Thymus (tissue), 11 donors: ENCODE results near the gene EDC3. TPM values are rescaled to one million over a fixed set of nuclear protein-coding genes. Genes with fewer than 3 reads are reported as not detected.

Experiments used
- DNase-seq, 9 donors: peaks; one replicate each; pipeline ENCODE4 v3.0.0-alpha.2; 2013; ENCODE audit warnings: low spot score in 9 of 9, low read depth in 6 of 9, missing footprints in 1 of 9
- H3K27ac ChIP-seq, 2 donors: one replicate each; pipeline ENCODE4 v1.5.1; 2013; ENCODE audit warnings: control low read depth in 1 of 2, low read depth in 1 of 2, low read length in 1 of 2, mild to moderate bottlenecking in 1 of 2, moderate library complexity in 1 of 2
- H3K27me3 ChIP-seq, 2 donors: one replicate each; pipeline ENCODE4 v1.5.1; 2013; ENCODE audit warnings: low read length in 1 of 2; ENCODE audit not compliant: control insufficient read depth in 2 of 2, insufficient read depth in 1 of 2
- H3K36me3 ChIP-seq, 2 donors: one replicate each; pipeline ENCODE4 v1.5.1; 2013; ENCODE audit warnings: low read length in 1 of 2, mild to moderate bottlenecking in 1 of 2, moderate library complexity in 1 of 2; ENCODE audit not compliant: control insufficient read depth in 2 of 2, insufficient read depth in 2 of 2
- H3K4me1 ChIP-seq, 2 donors: one replicate each; pipeline ENCODE4 v1.5.1; 2013; ENCODE audit warnings: low read length in 2 of 2; ENCODE audit not compliant: control insufficient read depth in 2 of 2, insufficient read depth in 2 of 2
- H3K4me3 ChIP-seq, 2 donors: one replicate each; pipeline ENCODE4 v1.5.1; 2013; ENCODE audit warnings: low read length in 2 of 2, control low read depth in 1 of 2, mild to moderate bottlenecking in 1 of 2
- H3K9me3 ChIP-seq, 2 donors: one replicate each; pipeline ENCODE4 v1.5.1; 2013; ENCODE audit warnings: low read length in 1 of 2, mild to moderate bottlenecking in 1 of 2; ENCODE audit not compliant: control insufficient read depth in 2 of 2, insufficient read depth in 1 of 2
- WGBS: extraction: QIAGEN DNeasy Blood & Tissue Kit; methylation state at CpG from one replicate; pipeline ENCODE4 v1.1.7; 2013; 5-methylcytosine and 5-hydroxymethylcytosine counted together
- polyA plus RNA-seq: library from polyadenylated mRNA; stranded (reverse); fragments of 200-250 nt; gene quantifications from one replicate; pipeline ENCODE4 v1.2.3, GENCODE V29; 2013
- total RNA-seq: library from RNA; stranded (reverse); fragments of 120-200 nt; gene quantifications from one replicate; pipeline ENCODE4 v1.2.4, GENCODE V29; 2013
- donor health status: healthy.

The EDC3 gene
- total and polyA plus RNA-seq, 2 donors: 10.1 to 14.6 TPM

- Histone ChIP-seq H3K4me1 (peaks cover 2 to 10% of the 10 kb centered on the region in 2 donors), H3K27ac (no peak overlapping the region), H3K36me3 (no peaks in the 10 kb centered on the region), H3K4me3 (no peak overlapping the region), H3K9me3 (peaks cover 0 to 4% of the 10 kb centered on the region in 2 donors), H3K27me3 (peaks cover 35 to 56% of the 10 kb centered on the region in 2 donors)
- DNase-seq: no peak
- 90% methylated on average over 1 of the region's 1 CpG for WGBS
Observed at GRCh38 chr15:74723187-74723586, 27.4 kb upstream of the EDC3 start.

DNA sequence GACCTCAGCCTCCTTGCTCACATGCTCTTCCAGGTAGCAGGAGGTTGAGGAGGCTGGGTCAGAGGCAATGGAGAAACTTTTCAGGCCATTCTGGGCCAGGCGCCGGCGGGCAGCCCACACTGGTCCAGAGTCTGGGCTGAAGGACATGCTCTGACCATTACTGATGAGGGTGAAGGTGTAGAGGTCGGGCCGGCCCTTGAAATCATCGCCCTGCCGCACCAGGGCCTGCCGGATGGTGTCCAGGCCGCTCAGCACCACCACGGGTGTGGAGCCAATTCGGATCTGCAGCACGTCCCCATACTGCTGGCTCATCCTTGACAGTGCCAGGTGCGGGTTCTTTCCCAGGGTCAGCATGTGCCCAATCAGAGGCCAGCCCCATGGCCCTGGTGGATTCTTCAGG is 26.8 kb upstream of the EDC3 start:
- Histone ChIP-seq H3K36me3 (no peaks in the 10 kb centered on the region), H3K4me1 (peaks cover 2 to 10% of the 10 kb centered on the region in 2 donors), H3K9me3 (peaks cover 0 to 4% of the 10 kb centered on the region in 2 donors), H3K4me3 (no peak overlapping the region), H3K27ac (no peak overlapping the region), H3K27me3 (peaks cover 33 to 50% of the 10 kb centered on the region in 2 donors)
- 97% methylated on average over 13 of the region's 13 CpGs for WGBS
- no peak for DNase-seq

GRCh38 chr15:74716651-74717050 is 20.8 kb upstream of the EDC3 start:
- H3K4me1 ChIP-seq: no peaks in the 10 kb centered on the region
- H3K36me3 ChIP-seq: no peaks in the 10 kb centered on the region
- H3K27me3 ChIP-seq: peaks cover 0 to 4% of the 10 kb centered on the region in 2 donors
- no peak for DNase-seq
- H3K4me3 ChIP-seq: no peak overlapping the region
- H3K9me3 ChIP-seq: no peaks in the 10 kb centered on the region
- H3K27ac ChIP-seq: no peak overlapping the region
- WGBS: 94% methylated on average over 5 of the region's 5 CpGs

GRCh38 chr15:74712311-74712710 is 16.5 kb upstream of the EDC3 start:
- 83% methylated on average over 3 of the region's 3 CpGs for WGBS
- Histone ChIP-seq H3K27me3 (peaks cover 0 to 7% of the 10 kb centered on the region in 2 donors), H3K4me3 (no peak overlapping the region), H3K27ac (no peak overlapping the region), H3K9me3 (no peaks in the 10 kb centered on the region), H3K4me1 (no peaks in the 10 kb centered on the region), H3K36me3 (no peaks in the 10 kb centered on the region)
- no peak for DNase-seq

DNA sequence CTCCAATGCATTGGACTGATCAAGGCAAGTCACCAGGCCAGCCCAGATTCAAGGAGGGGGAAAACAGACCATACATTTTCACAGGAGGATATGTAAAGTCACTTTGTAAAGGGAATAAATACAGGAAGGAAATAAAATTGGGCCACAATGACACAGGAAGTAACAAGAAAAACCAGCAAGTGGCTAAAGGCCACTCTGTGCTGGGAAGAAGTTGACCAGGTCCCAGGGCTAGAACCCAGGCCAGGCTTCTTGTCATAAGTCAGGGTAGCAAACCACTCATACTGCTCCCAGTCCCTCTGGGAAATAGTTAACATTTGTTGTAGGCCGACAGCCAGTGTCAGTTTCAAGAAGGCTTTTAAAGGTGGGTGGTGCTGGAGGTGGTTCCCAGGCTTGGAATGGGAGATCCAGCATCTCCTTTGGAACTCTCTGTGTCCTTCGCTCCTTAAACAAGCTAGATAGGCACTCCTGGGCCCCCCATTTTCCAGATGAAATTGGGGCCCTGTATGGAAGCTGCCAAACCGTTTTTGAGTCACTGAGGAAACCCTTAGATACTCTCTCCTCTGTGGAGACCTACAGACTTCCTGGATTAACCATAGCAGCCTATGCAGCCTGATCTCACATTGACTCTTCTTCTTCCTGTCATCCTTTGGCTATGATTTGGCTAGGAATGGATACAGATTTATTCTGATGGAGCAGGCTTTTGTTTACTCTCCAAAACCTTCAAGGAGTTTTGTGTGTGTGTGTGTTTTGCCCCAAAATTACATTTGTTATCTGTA is 14.7 kb upstream of the EDC3 start:
- H3K36me3 ChIP-seq: no peaks in the 10 kb centered on the region
- peaks cover 0 to 10% of the 10 kb centered on the region in 2 donors for H3K27me3 ChIP-seq
- H3K27ac ChIP-seq: no peak overlapping the region
- H3K9me3 ChIP-seq: no peaks in the 10 kb centered on the region
- no peaks in the 10 kb centered on the region for H3K4me1 ChIP-seq
- no peak for DNase-seq
- H3K4me3 ChIP-seq: no peak overlapping the region
- 74% methylated on average over 3 of the region's 3 CpGs for WGBS

DNA sequence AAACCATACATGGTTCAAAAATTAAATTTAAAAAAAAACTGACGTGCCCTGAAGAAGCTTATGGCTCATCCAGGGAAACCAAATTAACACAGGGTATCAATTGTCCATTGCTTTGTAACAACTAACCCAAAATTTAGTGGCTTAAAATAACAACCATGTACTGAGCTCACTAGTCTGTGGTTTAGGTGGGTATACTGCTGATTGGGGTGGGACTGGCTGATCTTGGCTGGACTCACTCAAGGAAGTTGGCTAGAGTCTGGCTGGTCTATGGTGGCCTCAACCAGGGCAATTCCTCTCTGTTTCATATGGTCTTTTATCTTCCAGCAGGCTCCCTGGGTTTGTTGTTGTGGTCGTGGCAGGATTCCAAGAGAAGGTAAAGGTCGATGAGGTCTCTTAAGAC is 14.1 kb upstream of the EDC3 start:
- no peak for DNase-seq
- Histone ChIP-seq H3K27ac (no peak overlapping the region), H3K4me3 (no peak overlapping the region), H3K4me1 (no peaks in the 10 kb centered on the region), H3K27me3 (peaks cover 0 to 10% of the 10 kb centered on the region in 2 donors), H3K36me3 (no peaks in the 10 kb centered on the region), H3K9me3 (no peaks in the 10 kb centered on the region)
- 84% methylated on average over 3 of the region's 3 CpGs for WGBS

- WGBS: 74% methylated on average over 1 of the region's 1 CpG
- DNase-seq: no peak
- H3K4me1 ChIP-seq: no peaks in the 10 kb centered on the region
- no peaks in the 10 kb centered on the region for H3K9me3 ChIP-seq
- no peaks in the 10 kb centered on the region for H3K36me3 ChIP-seq
- no peak overlapping the region for H3K27ac ChIP-seq
- H3K4me3 ChIP-seq: no peak overlapping the region
- H3K27me3 ChIP-seq: peaks cover 0 to 10% of the 10 kb centered on the region in 2 donors
Observed at GRCh38 chr15:74709011-74709410, 13.2 kb upstream of the EDC3 start.

DNA sequence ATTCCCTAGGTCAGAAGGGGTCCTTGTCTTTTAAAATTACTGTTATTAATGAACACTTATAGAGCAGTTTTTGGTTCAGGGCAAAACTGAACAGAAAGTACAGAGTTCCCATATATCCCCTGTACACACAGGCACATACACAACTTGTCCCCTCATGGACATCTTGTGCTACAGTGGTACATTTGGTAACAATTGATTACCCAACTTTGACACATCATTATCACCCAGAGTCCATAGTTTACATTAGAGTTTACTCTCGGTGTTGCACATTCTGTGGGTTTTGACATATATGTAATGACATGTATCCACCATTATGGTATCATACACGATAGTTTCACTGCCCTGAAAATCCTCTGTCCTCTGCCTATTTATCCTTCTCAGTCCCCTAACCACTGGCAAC is 984 bp upstream of the EDC3 start:
- no peaks in the 10 kb centered on the region for H3K36me3 ChIP-seq
- H3K27ac ChIP-seq: no peak overlapping the region
- H3K27me3 ChIP-seq: no peaks in the 10 kb centered on the region
- DNase-seq: no peak
- no peak overlapping the region for H3K4me3 ChIP-seq
- 78% methylated on average over 2 of the region's 2 CpGs for WGBS
- H3K9me3 ChIP-seq: no peaks in the 10 kb centered on the region
- H3K4me1 ChIP-seq: peaks cover 13% of the 10 kb centered on the region in 2 donors

GRCh38 chr15:74696398-74696729 is 540 bp upstream of the EDC3 start:
- peak overlapping the region; percentile 77 to 97 for H3K4me3 ChIP-seq
- H3K36me3 ChIP-seq: no peaks in the 10 kb centered on the region
- DNase-seq: no peak
- H3K4me1 ChIP-seq: peaks cover 13% of the 10 kb centered on the region in 2 donors
- no peaks in the 10 kb centered on the region for H3K9me3 ChIP-seq
- H3K27me3 ChIP-seq: no peaks in the 10 kb centered on the region
- 5% methylated on average over 10 of the region's 10 CpGs for WGBS
- H3K27ac ChIP-seq: peak overlapping the region; percentile 44 to 76
